Adrenal gland (tissue), 5 donors: ENCODE results near the gene COL20A1.

ENCODE experiments used
- CTCF ChIP-seq, 6 experiments: fragments of 450-650 bp in 4 of 6; fragments of 200-600 bp in 2 of 6; sonication (generic) in 1 of 6; IDR thresholded peaks; 1 replicate in 5 of 6; 2 replicates in 1 of 6; pipeline versions ENCODE4 v1.5.1 to v1.8.0; 2016 to 2021; ENCODE audit warnings: antibody characterized with exemption in 6 of 6, mild to moderate bottlenecking in 2 of 6, moderate library complexity in 1 of 6
- POLR2A ChIP-seq, 2 donors: fragments of 450-650 bp; IDR thresholded peaks; one replicate each; pipeline ENCODE4 v1.6.1; 2017; ENCODE audit warnings: antibody characterized with exemption in 2 of 2, mild to moderate bottlenecking in 2 of 2, moderate library complexity in 1 of 2
- donor health status: DM: no; HTN: no; CAD: no.

- TF ChIP-seq CTCF (IDR thresholded peaks at IDR 0.05), result no peak
- no peak for TF ChIP-seq POLR2A (IDR thresholded peaks at IDR 0.05)
Measured at GRCh38 chr20:63350597-63351325, 57.8 kb downstream of the COL20A1 start.
